HCT116 (cell line): ENCODE measurements around the gene PLB1. TPM values are rescaled to one million over a fixed set of nuclear protein-coding genes. Genes with fewer than 3 reads are reported as not detected.

ENCODE experiments used
- ATAC-seq: fragments of 200-7000 bp; cut with Tn5 transposase; 2 replicates; pipeline ENCODE4 v1.9.1; 2020; ENCODE audit warnings: mild to moderate bottlenecking, moderate library complexity
- BruUV-seq: library from RNA; stranded (reverse); fragments of 400-500 nt; replicated peaks from 2 replicates; lab custom pipeline; 2021; lab: Mats Ljungman, UMichigan
- CTCF ChIA-PET: fragments of 300-600 bp; sonication (Branson Sonifier 250); formaldehyde crosslinking; loops from one replicate; lab custom pipeline; 2021; ENCODE audit warnings: antibody characterized with exemption; lab: Charles Lee
- POLR2A ChIA-PET: fragments of 300-600, 350-600 bp; sonication (Branson Sonifier 250); formaldehyde crosslinking; loops from one replicate; lab custom pipeline; 2021; ENCODE audit warnings: antibody characterized with exemption; lab: Charles Lee
- RAD21 ChIA-PET, 2 experiments: fragments of 300-600 bp; sonication (Branson Sonifier 250); formaldehyde crosslinking; loops; one replicate each; lab custom pipeline; 2023; ENCODE audit warnings: low total read pairs in 2 of 2; ENCODE audit not compliant: uncharacterized antibody in 2 of 2, unreplicated experiment in 2 of 2, low non-redundant PET in 1 of 2; lab: Charles Lee
- DNase-seq: peaks from one replicate; pipeline ENCODE4 v3.0.0-alpha.2; 2010; ENCODE audit warnings: low read depth, low spot score
- H2AFZ ChIP-seq: fragments of 200-600 bp; shearing (Covaris generic), sonication (generic); 2 replicates; pipeline ENCODE4 v1.6.1; 2017; ENCODE audit warnings: low read depth, mixed run types, mixed read lengths, antibody characterized with exemption, low read length; ENCODE audit not compliant: poor library complexity, severe bottlenecking
- H3K27ac ChIP-seq: 2 replicates; pipeline ENCODE4 v1.5.1; 2012; ENCODE audit warnings: low read depth, low read length
- H3K27me3 ChIP-seq: fragments of 200-600 bp; sonication (generic); 2 replicates; pipeline ENCODE4 v1.6.1; 2016; ENCODE audit warnings: mixed run types, low read length, mixed read lengths; ENCODE audit not compliant: insufficient read depth
- H3K36me3 ChIP-seq, 2 experiments: fragments of 200-500 bp in 1 of 2; fragments of 200-600 bp in 1 of 2; sonication (Bioruptor generic) in 1 of 2; sonication (generic) in 1 of 2; 2 replicates each; pipeline versions ENCODE4 v1.5.1 to v1.6.1; 2014 to 2016; ENCODE audit warnings: low read length in 2 of 2, inconsistent platforms in 1 of 2, mixed read lengths in 1 of 2, mixed run types in 1 of 2; ENCODE audit not compliant: insufficient read depth in 2 of 2, control insufficient read depth in 1 of 2
- H3K4me1 ChIP-seq, 2 experiments: fragments of 200-600 bp in 1 of 2; sonication (generic) in 1 of 2; 2 replicates each; pipeline versions ENCODE4 v1.5.1 to v1.6.1; 2012 to 2017; ENCODE audit warnings: low read length in 2 of 2, inconsistent platforms in 1 of 2, mild to moderate bottlenecking in 1 of 2, mixed read lengths in 1 of 2, mixed run types in 1 of 2, moderate library complexity in 1 of 2; ENCODE audit not compliant: insufficient read depth in 2 of 2, control insufficient read depth in 1 of 2
- H3K4me2 ChIP-seq: fragments of 200-600 bp; sonication (generic); 2 replicates; pipeline ENCODE4 v1.6.1; 2017; ENCODE audit warnings: mixed run types, low read length, mixed read lengths
- H3K4me3 ChIP-seq, 2 experiments: fragments of 200-600 bp in 1 of 2; sonication (generic) in 1 of 2; replicated peaks in 1 of 2; 2 replicates each; pipeline ENCODE4 v1.5.1; 2011 to 2016; ENCODE audit warnings: low read length in 2 of 2, control low read depth in 1 of 2, low read depth in 1 of 2, mild to moderate bottlenecking in 1 of 2, mixed read lengths in 1 of 2, mixed run types in 1 of 2
- H3K79me2 ChIP-seq: fragments of 200-600 bp; sonication (generic); 2 replicates; pipeline ENCODE4 v1.6.1; 2017; ENCODE audit warnings: mild to moderate bottlenecking, mixed run types, low read length, moderate library complexity, mixed read lengths; ENCODE audit not compliant: insufficient read depth
- H3K9ac ChIP-seq: fragments of 200-600 bp; sonication (generic); 2 replicates; pipeline ENCODE4 v1.6.1; 2016; ENCODE audit warnings: low read length, mixed read lengths
- H3K9me2 ChIP-seq: fragments of 200-600 bp; sonication (generic), shearing (Covaris generic); 2 replicates; pipeline ENCODE4 v1.6.1; 2017; ENCODE audit warnings: mixed run types, mild to moderate bottlenecking, moderate library complexity; ENCODE audit not compliant: insufficient read depth
- H3K9me3 ChIP-seq, 2 experiments: fragments of 200-500 bp in 1 of 2; fragments of 200-600 bp in 1 of 2; sonication (Bioruptor generic) in 1 of 2; sonication (generic) in 1 of 2; 2 replicates each; pipeline ENCODE4 v1.6.1; 2014 to 2017; ENCODE audit warnings: low read length in 2 of 2, mixed read lengths in 2 of 2, inconsistent platforms in 1 of 2, low read depth in 1 of 2, mild to moderate bottlenecking in 1 of 2, mixed run types in 1 of 2, moderate library complexity in 1 of 2; ENCODE audit not compliant: control insufficient read depth in 1 of 2, insufficient read depth in 1 of 2
- H4K20me1 ChIP-seq: fragments of 200-600 bp; sonication (generic), shearing (Covaris generic); 2 replicates; pipeline ENCODE4 v1.6.1; 2017; ENCODE audit warnings: mixed run types, mild to moderate bottlenecking, moderate library complexity; ENCODE audit not compliant: insufficient read depth
- EZH2 ChIP-seq: fragments of 200-600 bp; sonication (generic); IDR thresholded peaks from 2 replicates; pipeline ENCODE4 v1.6.1; 2017; ENCODE audit warnings: antibody characterized with exemption, mixed run types
- SIN3A ChIP-seq: IDR thresholded peaks from 2 replicates; pipeline ENCODE4 v1.6.1; 2012; ENCODE audit warnings: low read depth
- SP1 ChIP-seq: IDR thresholded peaks from 2 replicates; pipeline ENCODE4 v1.6.1; 2012; ENCODE audit warnings: low read depth
- SRF ChIP-seq: IDR thresholded peaks from 2 replicates; pipeline ENCODE4 v1.6.1; 2012; ENCODE audit warnings: low read depth
- TCF7L2 ChIP-seq: IDR thresholded peaks from 2 replicates; pipeline ENCODE4 v1.7.0; 2011; ENCODE audit warnings: borderline replicate concordance, inconsistent platforms; ENCODE audit not compliant: insufficient read depth, insufficient read length; ENCODE audit errors: extremely low read depth
- YY1 ChIP-seq: IDR thresholded peaks from 2 replicates; pipeline ENCODE4 v1.6.1; 2011; ENCODE audit warnings: low read length, low read depth, moderate library complexity, mild to moderate bottlenecking; ENCODE audit not compliant: insufficient replicate concordance; ENCODE audit errors: extremely low read depth
- intact Hi-C: fragments of 100-400 bp; cut with micrococcal nuclease; formaldehyde crosslinking; loops from 2 replicates; pipeline ENCODE4 v1.10.0; 2022
- total RNA-seq: library from RNA; stranded (reverse); gene quantifications from one replicate; pipeline ENCODE4 v1.2.1, GENCODE V29; 2021; ENCODE audit not compliant: unreplicated experiment

PLB1 gene
- total RNA-seq, 1 experiment from 2014 or later: 0.49 TPM

DNA sequence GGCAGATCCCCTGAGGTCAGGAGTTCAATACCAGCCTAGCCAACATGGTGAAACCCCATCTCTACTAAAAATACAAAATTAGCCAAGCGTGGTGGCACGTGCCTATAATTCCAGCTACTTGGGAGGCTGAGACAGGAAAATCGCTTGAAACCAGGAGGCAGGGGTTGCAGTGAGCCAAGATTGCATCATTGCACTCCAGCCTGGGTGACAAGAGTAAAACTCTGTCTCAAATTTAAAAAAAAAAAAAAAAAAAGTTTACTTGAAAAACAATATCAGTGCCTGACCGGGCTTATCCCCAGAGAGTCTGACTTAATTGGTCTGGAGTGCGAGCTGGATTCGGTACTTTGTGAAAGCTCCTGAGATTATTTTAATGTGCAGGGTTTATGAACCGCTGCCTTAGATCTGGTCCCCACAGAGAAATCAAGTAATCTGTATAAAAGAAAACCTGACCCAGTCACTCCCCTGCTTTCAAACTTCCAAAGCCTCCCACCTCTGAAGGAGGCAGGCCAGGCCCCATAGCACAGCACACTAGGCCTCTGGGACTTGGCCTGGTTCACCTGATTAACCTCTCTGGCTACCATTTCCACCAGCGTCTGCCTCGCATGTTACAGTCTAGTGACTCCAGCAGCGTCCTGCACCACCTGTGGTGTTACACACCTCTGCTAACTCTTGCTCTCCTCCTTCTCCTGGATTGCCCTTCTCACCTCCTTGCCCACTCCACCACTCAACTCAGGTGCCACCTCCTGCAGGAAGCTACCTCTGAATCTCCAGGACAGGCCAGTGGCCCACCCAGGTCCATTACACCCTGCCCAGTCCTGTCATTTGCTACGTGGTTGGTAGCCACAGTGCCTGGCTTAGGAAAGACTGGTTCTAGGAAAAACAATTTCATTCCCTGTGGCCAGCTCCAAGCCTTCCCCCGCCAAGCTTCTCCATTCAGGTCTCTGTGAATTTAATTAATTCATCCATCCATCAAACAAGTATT lies 141.5 kb downstream of the PLB1 start:
- no peaks in the 10 kb centered on the region for H3K36me3 ChIP-seq
- H3K79me2 ChIP-seq: no peaks in the 10 kb centered on the region
- no peak overlapping the region for H3K4me2 ChIP-seq
- no peaks in the 10 kb centered on the region for H3K27me3 ChIP-seq
- no peaks in the 10 kb centered on the region for H4K20me1 ChIP-seq
- ATAC-seq (no peak), DNase-seq (no peak)
- no peak overlapping the region for H3K27ac ChIP-seq
- ChIA-PET CTCF (no interaction called here), RAD21 (no interaction called here), POLR2A (no interaction called here)
- H3K9me3 ChIP-seq: no peaks in the 10 kb centered on the region
- intact Hi-C loops: no loop called here
- no peaks in the 10 kb centered on the region for H3K9me2 ChIP-seq
- H3K4me3 ChIP-seq: no peak overlapping the region
- TF ChIP-seq SRF (no peak), SIN3A (no peak)
- H3K9ac ChIP-seq: no peak overlapping the region
- BruUV-seq: no TSS peak
- H3K4me1 ChIP-seq: peaks cover 0 to 11% of the 10 kb centered on the region in 2 experiments; a peak in 1 of 4 replicates
- H2AFZ ChIP-seq: no peak overlapping the region

GRCh38 chr2:28638102-28638501 lies 142.2 kb downstream of the PLB1 start:
- POLR2A ChIA-PET: no interaction called here

More at GRCh38 chr2:28638102-28638501, 142.2 kb downstream of the PLB1 start:
- Histone ChIP-seq H3K79me2 (no peaks in the 10 kb centered on the region), H3K27me3 (no peaks in the 10 kb centered on the region), H3K9ac (no peak overlapping the region), H3K27ac (no peak overlapping the region), H3K4me3 (no peak overlapping the region), H3K4me1 (peaks cover 0 to 11% of the 10 kb centered on the region in 2 experiments; a peak in 1 of 4 replicates), H2AFZ (no peak overlapping the region), H3K9me3 (no peaks in the 10 kb centered on the region), H3K4me2 (no peak overlapping the region), H3K36me3 (no peaks in the 10 kb centered on the region), H3K9me2 (no peaks in the 10 kb centered on the region), H4K20me1 (no peaks in the 10 kb centered on the region)
- ATAC-seq: no peak
- DNase-seq: no peak
- CTCF ChIA-PET: no interaction called here
- BruUV-seq: no TSS peak
- no peak for TF ChIP-seq SRF
- TF ChIP-seq YY1: no peak
- TF ChIP-seq SP1: no peak
- TF ChIP-seq EZH2: no peak
- no peak for TF ChIP-seq TCF7L2
- RAD21 ChIA-PET: no interaction called here
- intact Hi-C loops: no loop called here
